Fibroblast of skin of right quadriceps (primary cell): ENCODE data around the gene LDLRAD4.

Experiments
- DNase-seq: peaks from one replicate; pipeline ENCODE4 v3.0.0-alpha.2; 2013

LDLRAD4 gene

GRCh38 chr18:13392899-13393298, 174.3 kb downstream of the LDLRAD4 start:
- no peak for DNase-seq

DNA sequence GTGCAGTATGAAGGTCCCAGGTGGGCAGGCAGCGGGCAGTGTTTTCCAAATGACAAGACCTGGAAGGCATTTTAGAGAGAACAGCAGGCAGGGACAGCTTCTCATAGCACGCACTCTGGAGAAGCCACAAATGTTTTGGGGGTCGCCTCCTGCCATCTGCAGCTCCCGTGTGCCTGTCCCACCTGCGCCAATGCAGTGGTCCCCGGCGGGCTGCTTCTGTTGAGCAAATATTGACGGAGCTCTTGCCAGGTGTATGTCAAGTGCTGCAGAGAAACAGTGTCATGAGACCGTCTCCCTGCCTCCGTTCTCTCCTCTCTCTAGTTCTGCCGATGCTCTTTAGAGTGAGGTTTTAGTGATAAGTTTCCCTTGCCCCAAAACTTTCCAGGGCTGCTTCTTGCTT, 174.8 kb downstream of the LDLRAD4 start:
- DNase-seq, result no peak

- no peak for DNase-seq
Observed at GRCh38 chr18:13394801-13395200, 176.2 kb downstream of the LDLRAD4 start.

DNA sequence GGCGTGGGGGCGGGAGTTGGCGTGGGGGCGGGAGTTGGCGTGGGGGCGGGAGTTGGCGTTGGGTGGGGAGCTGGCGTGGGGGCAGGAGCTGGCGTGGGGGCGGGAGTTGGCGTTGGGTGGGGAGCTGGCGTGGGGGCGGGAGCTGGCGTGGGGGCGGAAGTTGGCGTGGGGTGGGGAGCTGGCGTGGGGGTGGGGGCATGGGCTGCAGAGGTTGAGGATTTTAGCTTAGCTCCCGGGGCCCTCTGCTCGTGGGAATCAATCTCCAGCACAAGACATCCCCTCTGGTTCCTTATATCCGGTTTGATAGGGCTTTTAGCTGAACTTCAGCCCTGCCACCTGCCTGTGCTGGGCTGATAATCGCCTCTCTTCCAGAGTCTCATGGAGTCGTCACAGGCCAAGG, 177.0 kb downstream of the LDLRAD4 start:
- no peak for DNase-seq

DNA sequence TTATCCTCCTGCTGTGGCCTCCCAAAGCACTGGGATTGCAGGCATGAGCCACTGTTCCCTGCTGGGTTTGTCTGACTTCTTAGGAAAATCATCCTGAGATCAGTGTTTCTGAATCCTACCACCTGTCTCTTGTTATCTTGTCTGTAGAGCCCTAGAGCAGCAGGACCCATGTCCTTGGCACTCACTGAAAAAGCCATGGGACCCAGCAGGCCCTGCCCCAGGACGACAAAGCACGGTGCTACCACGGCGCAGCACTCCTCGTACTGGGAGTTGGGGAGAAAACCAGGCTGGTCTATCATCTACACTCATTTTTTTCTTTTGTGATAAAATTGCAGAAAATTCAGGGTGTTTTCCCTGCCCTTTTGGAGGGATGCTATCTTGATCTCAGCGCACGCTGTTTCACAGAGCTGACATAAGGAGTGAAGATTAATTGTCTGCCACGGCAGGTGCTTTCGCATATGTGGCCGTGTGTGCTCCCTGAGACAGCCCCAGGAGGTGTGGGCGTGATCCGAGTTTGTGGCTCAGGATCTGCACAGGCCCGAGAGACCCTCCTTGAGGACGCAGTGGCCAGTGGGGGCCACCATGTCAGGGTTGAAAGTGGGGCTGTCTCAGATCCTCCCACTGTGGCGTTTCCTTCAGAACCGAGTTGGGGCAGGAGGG, 179.1 kb downstream of the LDLRAD4 start:
- no peak for DNase-seq

- DNase-seq, result no peak
Observed at GRCh38 chr18:13398631-13399030, 180.1 kb downstream of the LDLRAD4 start.

DNA sequence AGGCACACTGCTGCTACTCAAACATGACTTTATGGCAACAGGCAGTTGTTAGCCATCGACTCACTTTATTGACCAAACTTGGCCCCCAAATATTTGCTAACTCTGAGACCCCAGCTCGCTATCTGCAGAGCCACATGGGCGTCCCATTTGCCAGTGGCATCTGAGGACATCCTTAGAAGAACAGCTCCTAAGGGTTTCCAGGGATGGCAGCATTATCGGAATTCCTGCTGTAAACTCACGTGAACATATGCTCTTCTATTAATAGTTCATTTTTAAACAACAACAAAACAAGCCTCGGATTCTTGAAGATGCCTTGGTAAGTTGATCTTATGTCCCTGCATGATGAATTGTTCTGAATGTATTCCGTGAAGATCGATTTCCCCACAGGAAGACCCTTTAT, 181.0 kb downstream of the LDLRAD4 start:
- DNase-seq, result no peak

DNA sequence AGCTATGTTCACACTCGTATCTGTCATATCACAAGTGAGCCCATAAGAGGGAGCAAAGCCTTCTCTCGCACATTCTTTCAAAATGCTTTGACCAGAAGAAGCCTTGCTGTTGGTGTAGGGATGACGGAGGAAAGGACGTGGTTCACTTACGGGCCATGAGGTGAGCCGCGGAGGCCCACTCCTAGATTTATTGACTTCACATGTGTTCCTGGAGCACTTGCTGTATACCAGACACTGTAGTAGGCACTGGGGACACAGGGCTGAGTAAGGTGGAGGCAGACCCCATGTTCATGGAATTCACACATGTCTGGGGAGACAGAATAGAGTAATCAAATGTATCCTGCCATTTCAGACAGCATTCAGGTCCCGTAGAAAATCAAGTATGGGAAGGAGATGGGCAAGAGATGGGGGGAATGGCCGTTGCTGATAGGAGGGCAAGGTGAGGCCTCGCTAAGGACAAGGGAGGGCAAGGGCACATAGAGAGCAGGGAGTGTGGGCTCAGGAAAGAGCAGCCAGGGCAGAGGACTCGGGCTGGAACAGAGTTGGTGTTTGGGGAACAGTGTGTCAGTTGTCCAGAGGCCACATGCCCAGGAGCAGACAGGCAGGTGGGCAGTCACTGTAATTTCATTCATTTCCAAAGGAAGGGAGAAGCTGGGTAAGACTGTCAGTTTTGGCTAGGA, 182.2 kb downstream of the LDLRAD4 start:
- DNase-seq, result no peak

DNA sequence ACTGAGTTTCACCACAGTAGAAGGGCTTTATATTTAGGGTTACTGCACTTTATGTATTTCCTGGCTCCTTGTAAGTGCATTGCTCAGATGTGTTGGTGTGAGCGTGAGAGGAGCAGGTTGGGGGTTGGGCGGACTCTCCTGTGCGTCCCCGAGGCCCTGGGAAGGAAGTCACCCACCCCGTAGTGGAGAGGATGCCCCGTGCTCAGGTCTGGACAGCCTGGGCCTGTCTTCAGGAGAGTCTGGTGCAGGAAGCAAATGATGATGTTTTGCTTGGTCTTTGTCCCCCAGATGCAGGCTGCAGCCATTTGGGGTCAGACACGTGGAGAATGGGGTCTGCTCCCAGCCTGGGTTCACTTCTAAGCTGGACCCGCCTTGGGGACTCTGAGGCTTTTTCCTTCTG, 182.8 kb downstream of the LDLRAD4 start:
- no peak for DNase-seq

DNA sequence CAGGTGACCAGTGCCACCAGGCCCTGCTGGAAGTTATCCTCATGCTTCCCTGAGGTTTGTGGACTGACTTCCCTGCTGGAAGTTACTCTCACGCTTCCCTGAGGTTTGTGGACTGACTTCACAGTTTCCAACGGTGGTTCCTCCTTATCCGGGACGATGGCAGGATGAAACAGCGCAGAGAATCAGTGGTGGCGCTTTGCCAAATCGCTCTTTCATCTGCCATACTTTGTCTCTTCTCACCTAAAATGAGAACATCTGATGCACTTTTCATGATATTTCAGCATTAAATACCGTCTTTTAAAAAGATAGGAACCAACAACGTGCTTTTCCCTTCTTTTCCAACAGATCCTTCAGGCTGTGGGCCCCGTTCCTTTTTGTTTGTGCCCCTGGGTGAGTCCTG, 183.3 kb downstream of the LDLRAD4 start:
- no peak for DNase-seq

GRCh38 chr18:13403786-13404549, 185.4 kb downstream of the LDLRAD4 start:
- DNase-seq, result no peak

GRCh38 chr18:13405305-13406038, 186.9 kb downstream of the LDLRAD4 start:
- DNase-seq, result no peak

- no peak for DNase-seq
Observed at GRCh38 chr18:13406049-13406615, 187.6 kb downstream of the LDLRAD4 start.

DNA sequence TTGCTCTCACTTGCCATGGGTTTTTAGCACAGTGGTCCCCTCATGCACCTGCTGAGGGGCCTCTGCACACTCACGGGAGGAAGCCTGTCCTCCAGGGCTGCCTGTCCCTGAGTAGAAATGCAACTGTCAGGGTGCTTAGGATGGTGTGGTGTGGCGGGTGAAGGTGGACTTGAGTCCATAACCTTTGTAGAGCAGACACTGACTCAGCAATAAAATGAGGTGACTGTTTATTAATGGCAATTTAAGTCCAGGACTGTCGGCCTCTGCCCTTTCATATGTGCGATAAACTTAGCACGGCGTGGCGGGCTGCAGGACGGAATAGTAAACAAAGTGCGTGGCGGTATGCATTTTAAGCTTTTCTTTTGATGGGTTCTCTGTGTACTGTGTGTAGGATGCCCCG, 188.2 kb downstream of the LDLRAD4 start:
- DNase-seq, result no peak

GRCh38 chr18:13407484-13407883, 188.9 kb downstream of the LDLRAD4 start:
- DNase-seq, result no peak

GRCh38 chr18:13409026-13409425, 190.5 kb downstream of the LDLRAD4 start:
- DNase-seq, result no peak

- no peak for DNase-seq
Observed at GRCh38 chr18:13409997-13410396, 191.4 kb downstream of the LDLRAD4 start.

DNA sequence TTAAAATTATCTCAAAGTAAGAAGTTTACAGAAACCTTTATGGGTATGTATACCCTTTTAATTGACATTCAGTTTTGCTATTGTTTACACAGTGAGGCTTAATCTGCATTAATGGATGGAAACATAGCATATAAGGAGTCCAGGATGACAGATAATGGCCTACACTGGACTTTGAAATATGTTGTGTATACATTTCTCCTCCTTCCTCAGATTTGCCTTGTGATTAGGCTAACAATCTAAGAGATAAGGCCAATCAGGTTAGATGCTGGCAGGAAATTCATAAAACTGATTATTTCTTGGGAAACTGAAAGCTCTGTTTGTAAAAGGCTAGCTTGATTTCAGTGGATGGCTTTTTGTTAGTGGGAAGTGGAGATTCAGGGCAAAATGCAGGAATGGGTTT, 191.9 kb downstream of the LDLRAD4 start:
- DNase-seq, result no peak

DNA sequence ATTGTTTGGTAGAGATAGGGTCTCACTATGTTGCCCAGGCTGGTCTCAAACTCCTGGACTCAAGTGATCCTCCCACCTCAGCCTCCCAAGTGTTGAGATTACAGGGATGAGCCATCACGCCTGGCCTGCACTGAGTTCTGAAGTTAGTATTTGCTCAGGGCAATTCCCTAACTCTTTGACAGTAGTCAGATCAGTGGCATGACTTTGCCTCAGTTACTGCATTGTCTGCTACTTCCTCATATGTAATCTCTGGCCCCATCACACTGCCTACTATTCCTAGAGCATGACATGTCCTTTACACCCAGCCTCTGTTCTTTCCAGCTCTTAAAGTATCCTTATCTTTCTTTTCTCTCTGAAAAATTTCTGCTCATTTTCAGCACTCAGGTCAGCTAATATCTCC, 193.5 kb downstream of the LDLRAD4 start:
- DNase-seq, result no peak

GRCh38 chr18:13412901-13413300, 194.3 kb downstream of the LDLRAD4 start:
- DNase-seq, result no peak

- DNase-seq, result no peak
Observed at GRCh38 chr18:13414102-13414501, 195.5 kb downstream of the LDLRAD4 start.

- DNase-seq, result no peak
Observed at GRCh38 chr18:13414521-13414920, 196.0 kb downstream of the LDLRAD4 start.

- DNase-seq, result no peak
Observed at GRCh38 chr18:13415736-13416135, 197.2 kb downstream of the LDLRAD4 start.
